ENCODE data around the gene NAP1L5. TPM values are rescaled to one million over a fixed set of nuclear protein-coding genes. Genes with fewer than 3 reads are reported as not detected.

NAP1L5 gene
- total RNA-seq, 2 experiments from 2014 or later, result 5.4 to 5.8 TPM

- H3K9me3 Mint-ChIP-seq, result no peaks in the 10 kb centered on the region
- intact Hi-C loops (cut with micrococcal nuclease), result no loop called here
- H3K36me3 Mint-ChIP-seq (ENCODE audit: low read depth), result peaks cover 16% of the 10 kb centered on the region
- no peak for DNase-seq
- no peak for ATAC-seq
- H3K27me3 Mint-ChIP-seq, result no peaks in the 10 kb centered on the region
- H3K4me3 Mint-ChIP-seq, result no peak overlapping the region
- POLR2A ChIA-PET, result no interaction called here
- TF ChIP-seq CTCF (IDR thresholded peaks at IDR 0.05), result no peak
- peaks cover 3% of the 10 kb centered on the region for H3K4me1 Mint-ChIP-seq (ENCODE audit: low read depth)
- CTCF ChIA-PET, result interaction anchor here (1.1 to 5.5 kb wide), 6 partner anchors 8 to 363 kb away, joined by 4 to 46 read pairs (median 6); no protein-coding TSS in a partner anchor
- H3K27ac Mint-ChIP-seq, result no peak overlapping the region
Measured at GRCh38 chr4:88660446-88661294, 37.0 kb downstream of the NAP1L5 start.

- H3K4me1 Mint-ChIP-seq (ENCODE audit: low read depth), result peaks cover 3% of the 10 kb centered on the region
- H3K27ac Mint-ChIP-seq, result no peak overlapping the region
- intact Hi-C loops (cut with micrococcal nuclease), result loop anchor here (2.0 kb wide), 1 partner anchor 121 kb away; no protein-coding TSS in a partner anchor
- no peaks in the 10 kb centered on the region for H3K27me3 Mint-ChIP-seq
- ChIA-PET POLR2A (no interaction called here), CTCF (interaction anchor here (1.1 to 1.6 kb wide), 19 partner anchors 10 to 364 kb away, joined by 3 to 33 read pairs (median 4); no protein-coding TSS in a partner anchor)
- no peak for TF ChIP-seq CTCF (IDR thresholded peaks at IDR 0.05)
- H3K36me3 Mint-ChIP-seq (ENCODE audit: low read depth), result peaks cover 24% of the 10 kb centered on the region
- no peak for ATAC-seq
- no peak for DNase-seq
- no peaks in the 10 kb centered on the region for H3K9me3 Mint-ChIP-seq
- H3K4me3 Mint-ChIP-seq, result no peak overlapping the region
Measured at GRCh38 chr4:88659890-88660208, 37.8 kb downstream of the NAP1L5 start.

GRCh38 chr4:88659055-88659889, 38.4 kb downstream of the NAP1L5 start:
- Mint-ChIP-seq H3K4me1 (ENCODE audit: low read depth) (peaks cover 3% of the 10 kb centered on the region), H3K27me3 (no peaks in the 10 kb centered on the region), H3K9me3 (no peaks in the 10 kb centered on the region), H3K4me3 (no peak overlapping the region), H3K36me3 (ENCODE audit: low read depth) (peaks cover 23% of the 10 kb centered on the region), H3K27ac (no peak overlapping the region)
- DNase-seq (peak; percentile 57), ATAC-seq (peak; percentile 87)
- peak; percentile 67 for TF ChIP-seq CTCF (IDR thresholded peaks at IDR 0.05)
- CTCF ChIA-PET, result interaction anchor here (0.6 to 1.6 kb wide), 36 partner anchors 9 to 364 kb away, joined by 3 to 33 read pairs (median 4); partner anchors contain the start of gene HERC3
- POLR2A ChIA-PET, result no interaction called here
- intact Hi-C loops (cut with micrococcal nuclease), result loop anchor here (2.0 kb wide), 1 partner anchor 120 kb away; no protein-coding TSS in a partner anchor

- ChIA-PET CTCF (interaction anchor here (6.0 kb wide), 1 partner anchor 115 kb away, joined by 35 read pairs; no protein-coding TSS in a partner anchor), POLR2A (no interaction called here)
- Mint-ChIP-seq H3K27me3 (no peaks in the 10 kb centered on the region), H3K36me3 (ENCODE audit: low read depth) (peaks cover 29% of the 10 kb centered on the region), H3K9me3 (no peaks in the 10 kb centered on the region), H3K4me1 (ENCODE audit: low read depth) (peaks cover 14% of the 10 kb centered on the region), H3K27ac (no peak overlapping the region), H3K4me3 (no peak overlapping the region)
- intact Hi-C loops (cut with micrococcal nuclease), result no loop called here
- TF ChIP-seq CTCF (IDR thresholded peaks at IDR 0.05), result no peak
- no peak for ATAC-seq
- DNase-seq, result no peak
Measured at GRCh38 chr4:88655226-88655625, 42.4 kb downstream of the NAP1L5 start.

All from activated CD8-positive, alpha-beta T cell treated with anti-CD3 and anti-CD28 coated beads for 36 hours (primary cell).